ENCODE results near the gene TPI1.
"Not testable (repeated sequence)": the region's sequence is repeated elsewhere in the genome, so short reads cannot be mapped to it uniquely, and the experiment has no call there.

TPI1 gene

DNA sequence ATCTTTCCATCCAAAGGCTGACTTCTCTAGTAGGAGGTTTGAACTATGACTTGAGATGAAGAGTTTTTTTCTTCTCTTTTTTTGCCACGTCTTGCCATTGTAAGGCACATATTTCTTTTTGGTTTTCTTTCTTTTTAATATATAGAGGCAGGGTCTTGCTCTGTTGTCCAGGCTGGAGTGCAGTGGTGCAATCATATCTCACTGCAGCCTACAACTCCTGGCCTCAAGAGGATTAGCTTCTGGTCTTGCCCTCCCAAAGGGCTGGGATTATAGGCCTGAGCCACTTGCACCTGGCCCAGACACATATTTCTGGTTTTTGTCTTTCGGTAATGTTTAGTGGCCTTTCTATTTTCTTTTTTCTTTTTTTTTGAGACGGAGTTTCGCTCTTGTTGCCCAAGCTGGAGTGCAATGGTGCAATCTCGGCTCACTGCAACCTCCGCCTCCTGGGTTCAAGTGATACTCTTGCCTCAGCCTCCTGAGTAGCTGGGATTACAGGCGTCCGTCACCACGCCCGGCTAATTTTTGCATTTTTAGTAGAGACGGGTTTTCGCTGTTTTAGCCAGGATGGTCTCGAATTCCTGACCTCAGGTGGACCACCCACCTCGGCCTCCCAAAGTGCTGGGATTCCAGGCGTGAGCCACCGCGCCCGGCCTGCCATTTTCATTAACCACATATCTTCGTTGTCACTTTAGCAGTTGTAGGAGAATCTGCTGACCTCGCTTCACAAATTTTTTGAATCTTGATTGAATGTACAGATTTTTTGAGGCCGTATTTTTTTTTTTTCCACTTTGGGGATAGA, 22.6 kb downstream of the TPI1 start:
- in situ Hi-C loops (cut with MboI; ENCODE audit: low sequenced_read_pairs), result not testable (repeated sequence)

GRCh38 chr12:6890789-6891645, 23.7 kb downstream of the TPI1 start:
- in situ Hi-C loops (cut with MboI; ENCODE audit: low sequenced_read_pairs), result no loop called here

- in situ Hi-C loops (cut with MboI; ENCODE audit: low sequenced_read_pairs), result no loop called here
Measured at GRCh38 chr12:6891646-6892001, 24.3 kb downstream of the TPI1 start.

DNA sequence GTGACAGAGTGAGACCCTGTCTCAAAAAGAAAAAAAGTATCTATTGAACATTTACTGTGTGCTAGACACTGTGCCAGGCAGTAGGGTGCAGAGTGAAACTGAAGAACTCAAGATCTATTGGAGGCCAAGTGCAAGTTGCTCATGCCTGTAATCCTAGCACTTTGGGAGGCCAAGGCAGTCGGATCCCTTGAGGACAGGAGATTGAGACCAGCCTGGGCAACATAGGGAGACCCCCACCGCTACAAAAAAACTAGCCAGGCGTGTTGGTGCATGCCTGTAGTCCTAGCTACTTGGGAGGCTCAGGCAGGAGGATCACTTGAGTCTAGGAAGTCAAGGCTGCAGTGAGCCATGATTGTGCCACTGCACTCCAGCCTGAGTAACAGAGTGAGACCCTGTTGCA, 25.4 kb downstream of the TPI1 start:
- in situ Hi-C loops (cut with MboI; ENCODE audit: low sequenced_read_pairs), result not testable (repeated sequence)

DNA sequence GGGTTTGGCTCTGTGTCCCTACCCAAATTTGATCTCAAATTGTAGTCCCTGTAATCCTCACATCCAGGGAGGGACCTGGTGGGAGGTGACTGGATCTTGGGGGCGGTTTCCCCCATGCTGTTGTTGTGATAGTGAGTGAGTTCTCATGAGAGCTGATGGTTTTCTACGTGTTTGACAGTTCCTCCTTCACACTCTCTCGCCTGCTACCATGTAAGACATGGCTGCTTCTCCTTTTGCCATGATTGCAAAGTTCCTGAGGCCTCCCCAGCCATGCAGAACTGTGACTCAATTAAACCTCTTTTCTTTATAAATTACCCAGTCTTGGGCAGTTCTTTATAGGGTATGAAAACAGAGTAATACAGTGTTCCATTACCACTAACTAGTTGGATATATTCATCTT, 27.0 kb downstream of the TPI1 start:
- in situ Hi-C loops (cut with MboI; ENCODE audit: low sequenced_read_pairs), result no loop called here

GRCh38 chr12:6896846-6897435, 29.6 kb downstream of the TPI1 start:
- in situ Hi-C loops (cut with MboI; ENCODE audit: low sequenced_read_pairs), result no loop called here

- in situ Hi-C loops (cut with MboI; ENCODE audit: low sequenced_read_pairs), result no loop called here
Measured at GRCh38 chr12:6899427-6899826, 32.1 kb downstream of the TPI1 start.

DNA sequence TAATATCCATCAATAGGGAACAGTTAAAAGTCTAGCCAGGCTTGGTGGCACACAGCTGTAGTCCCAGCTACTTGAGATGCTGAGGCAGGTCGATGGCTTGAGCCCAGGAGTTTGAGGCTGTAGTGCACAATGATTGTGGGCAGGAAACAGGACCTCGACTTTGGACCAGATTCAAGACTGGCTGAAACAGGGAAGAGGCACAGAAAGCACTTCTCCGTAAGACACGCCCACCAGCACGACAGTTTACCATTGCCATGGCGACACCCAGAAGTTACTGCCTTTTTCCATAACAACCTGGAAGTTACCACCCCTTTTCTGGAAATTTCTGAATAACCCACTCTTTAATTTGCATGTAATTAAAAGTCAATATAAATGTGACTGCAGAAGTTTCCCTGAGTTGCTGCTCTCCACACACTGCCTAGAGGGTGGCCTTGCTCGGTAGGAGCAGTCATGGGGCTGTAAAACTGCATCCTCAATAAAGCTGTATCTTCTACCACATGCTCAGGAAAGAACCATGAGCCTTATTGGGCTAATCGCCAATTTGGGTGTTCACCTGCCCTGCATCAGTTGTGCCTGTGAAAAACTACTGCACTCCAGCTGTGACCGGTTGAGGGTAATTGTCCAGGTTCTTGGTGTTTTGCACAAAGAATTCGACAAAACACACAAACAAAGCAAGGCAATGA, 32.6 kb downstream of the TPI1 start:
- in situ Hi-C loops (cut with MboI; ENCODE audit: low sequenced_read_pairs), result no loop called here

DNA sequence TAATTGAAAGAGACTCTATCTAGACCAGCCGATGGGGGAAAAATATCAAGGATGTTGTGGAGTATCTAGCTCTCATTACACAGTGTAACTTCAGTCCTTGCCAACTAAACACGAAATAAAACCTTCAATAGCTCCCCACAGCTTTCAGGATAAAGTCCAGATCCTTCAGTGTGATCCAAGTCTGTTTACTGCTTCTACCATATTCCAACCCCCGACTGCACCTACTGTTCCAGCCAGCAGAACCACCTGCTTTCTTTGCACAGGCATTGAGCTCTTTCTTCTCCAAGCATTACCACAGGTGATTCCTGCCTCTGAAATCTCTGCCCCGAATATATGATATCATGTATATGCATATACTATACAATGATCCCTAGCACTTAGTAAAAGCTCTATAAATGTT, 35.1 kb downstream of the TPI1 start:
- in situ Hi-C loops (cut with MboI; ENCODE audit: low sequenced_read_pairs), result no loop called here

DNA sequence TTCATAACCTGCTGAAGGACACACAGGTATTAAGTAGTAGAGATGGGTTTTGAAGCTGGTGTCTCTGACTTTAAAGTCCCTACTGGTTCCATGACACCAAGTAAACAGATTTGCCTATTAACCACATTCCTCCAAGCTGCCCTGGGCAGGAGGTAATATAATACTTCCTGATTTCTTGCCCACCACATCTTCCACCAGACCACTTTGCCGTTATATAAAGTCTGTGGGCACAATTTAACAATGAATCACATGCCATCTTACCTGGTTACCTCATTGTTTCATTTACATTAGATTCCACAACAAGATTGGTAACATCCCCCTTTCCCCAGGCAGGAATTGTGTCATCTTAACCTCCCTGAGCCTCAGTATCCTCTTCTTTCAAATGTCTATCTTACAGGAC, 36.4 kb downstream of the TPI1 start:
- in situ Hi-C loops (cut with MboI; ENCODE audit: low sequenced_read_pairs), result no loop called here

- in situ Hi-C loops (cut with MboI; ENCODE audit: low sequenced_read_pairs), result no loop called here
Measured at GRCh38 chr12:6904280-6905276, 37.2 kb downstream of the TPI1 start, which contains the start of gene LRRC23. TSS of gene LRRC23 (plus strand) at chr12:6904822. CDS start at chr12:6905634, 812 bp downstream.

DNA sequence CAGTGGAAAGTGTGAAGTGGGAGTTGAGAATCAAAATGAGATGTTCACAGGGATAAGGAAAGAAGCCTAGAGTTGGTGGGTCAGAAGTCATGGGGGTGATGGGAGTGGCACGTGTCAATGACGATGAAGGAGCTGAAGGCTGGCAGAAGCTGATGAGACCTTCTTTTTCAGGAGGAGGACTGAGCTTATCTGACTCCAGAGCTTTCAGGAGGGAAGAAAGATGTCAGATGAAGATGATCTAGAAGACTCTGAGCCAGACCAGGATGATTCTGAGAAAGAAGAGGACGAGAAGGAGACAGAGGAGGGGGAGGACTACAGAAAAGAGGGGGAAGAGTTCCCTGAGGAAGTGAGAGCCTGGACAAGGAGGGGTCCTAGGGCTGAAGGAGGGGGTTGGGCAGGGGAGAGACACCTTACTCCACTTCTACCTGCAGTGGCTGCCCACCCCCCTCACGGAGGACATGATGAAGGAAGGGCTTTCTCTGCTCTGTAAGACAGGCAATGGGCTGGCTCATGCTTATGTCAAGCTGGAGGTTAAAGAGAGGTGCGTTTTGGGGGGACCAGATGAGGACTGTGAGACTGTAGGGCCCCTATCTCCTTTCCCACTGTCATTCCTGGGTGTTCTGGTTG, 38.2 kb downstream of the TPI1 start:
- in situ Hi-C loops (cut with MboI; ENCODE audit: low sequenced_read_pairs), result no loop called here

GRCh38 chr12:6908141-6908540, 40.8 kb downstream of the TPI1 start:
- in situ Hi-C loops (cut with MboI; ENCODE audit: low sequenced_read_pairs), result not testable (repeated sequence)

- in situ Hi-C loops (cut with MboI; ENCODE audit: low sequenced_read_pairs), result no loop called here
Measured at GRCh38 chr12:6909421-6910145, 42.3 kb downstream of the TPI1 start.

- in situ Hi-C loops (cut with MboI; ENCODE audit: low sequenced_read_pairs), result no loop called here
Measured at GRCh38 chr12:6912164-6912935, 45.0 kb downstream of the TPI1 start.

- in situ Hi-C loops (cut with MboI; ENCODE audit: low sequenced_read_pairs), result no loop called here
Measured at GRCh38 chr12:6914246-6914946, 47.1 kb downstream of the TPI1 start, which contains the start of gene ENO2. TSS of gene ENO2 (plus strand) at chr12:6914580. CDS start at chr12:6915833, 1,253 bp downstream.
